HepG2 (cell line): ENCODE results near the gene USB1. TPM values are rescaled to one million over a fixed set of nuclear protein-coding genes. Genes with fewer than 3 reads are reported as not detected.
A peak's percentile ranks its signal among the peaks of the same experiment; 100 is the strongest.

ENCODE experiments used
- ATAC-seq: fragments of 200-7000 bp; cut with Tn5 transposase; 3 replicates; pipeline ENCODE4 v1.9.1; 2020; ENCODE audit warnings: mild to moderate bottlenecking, moderate library complexity
- BruUV-seq: library from RNA; stranded (reverse); fragments of 400-500 nt; replicated peaks from 2 replicates; lab custom pipeline; 2021; lab: Mats Ljungman, UMichigan
- CTCF ChIA-PET: fragments of 300-600 bp; formaldehyde crosslinking; extraction: SDS; loops from one replicate; lab custom pipeline; 2021; ENCODE audit warnings: low total read pairs, inconsistent platforms, low intra/inter-chr PET ratio; lab: Yijun Ruan, JAX
- POLR2A ChIA-PET: fragments of 350-600 bp; sonication (Branson Sonifier 250); formaldehyde crosslinking; loops from one replicate; lab custom pipeline; 2020; ENCODE audit warnings: antibody characterized with exemption, inconsistent platforms; lab: Yijun Ruan, JAX
- DNase-seq: peaks from one replicate; pipeline ENCODE4 v3.0.0-alpha.2; 2015; ENCODE audit warnings: low spot score
- FAIRE-seq: peaks from 3 replicates; lab custom pipeline; 2011; peaks lifted over from hg19 to GRCh38; lab: Jason Lieb, UNC
- H2AFZ ChIP-seq: one replicate; pipeline ENCODE4 v1.6.1; 2011; ENCODE audit warnings: low read length, inconsistent platforms
- H3K27ac ChIP-seq: fragments of 300-600 bp; 3 replicates; pipeline ENCODE4 v1.8.0; 2011; ENCODE audit warnings: mixed run types, mild to moderate bottlenecking, mixed read lengths, low read length, inconsistent platforms; ENCODE audit not compliant: insufficient read depth; ENCODE audit errors: extremely low read length
- H3K27me3 ChIP-seq, 2 experiments: fragments of 200-600 bp in 1 of 2; 2 replicates in 1 of 2; 3 replicates in 1 of 2; pipeline versions ENCODE4 v1.6.0 to v1.8.0; 2011; ENCODE audit warnings: low read length in 2 of 2, mild to moderate bottlenecking in 2 of 2, moderate library complexity in 2 of 2, inconsistent platforms in 1 of 2; ENCODE audit not compliant: insufficient read depth in 2 of 2, control insufficient read depth in 1 of 2
- H3K36me3 ChIP-seq, 2 experiments: fragments of 200-600 bp in 1 of 2; replicated peaks in 1 of 2; 2 replicates in 1 of 2; 3 replicates in 1 of 2; pipeline versions ENCODE4 v1.5.1 to v1.8.0; 2011; ENCODE audit warnings: low read length in 2 of 2, inconsistent platforms in 1 of 2; ENCODE audit not compliant: insufficient read depth in 2 of 2, control insufficient read depth in 1 of 2
- H3K4me1 ChIP-seq: 2 replicates; pipeline ENCODE4 v1.5.1; 2012; ENCODE audit warnings: low read length, inconsistent platforms; ENCODE audit not compliant: insufficient read depth
- H3K4me2 ChIP-seq: 2 replicates; pipeline ENCODE4 v1.6.0; 2011; ENCODE audit warnings: low read depth, low read length, inconsistent platforms
- H3K4me3 ChIP-seq, 3 experiments: fragments of 200-600 bp in 1 of 3; sonication (generic), shearing (Covaris generic) in 1 of 3; replicated peaks in 1 of 3; 2 replicates each; pipeline ENCODE4 v1.5.1; 2011 to 2016; ENCODE audit warnings: low read length in 3 of 3, inconsistent platforms in 2 of 3, low read depth in 2 of 3, mild to moderate bottlenecking in 2 of 3, control low read depth in 1 of 3, mixed read lengths in 1 of 3; ENCODE audit not compliant: insufficient read depth in 1 of 3
- H3K79me2 ChIP-seq: one replicate; pipeline ENCODE4 v1.6.1; 2011; ENCODE audit warnings: low read length, inconsistent platforms; ENCODE audit not compliant: insufficient read depth
- H3K9ac ChIP-seq: 2 replicates; pipeline ENCODE4 v1.6.0; 2011; ENCODE audit warnings: mild to moderate bottlenecking, low read depth, low read length, inconsistent platforms; ENCODE audit not compliant: insufficient read depth
- H3K9me3 ChIP-seq: 2 replicates; pipeline ENCODE4 v1.5.1; 2012; ENCODE audit warnings: mild to moderate bottlenecking, low read length
- H4K20me1 ChIP-seq: 2 replicates; pipeline ENCODE4 v1.6.0; 2011; ENCODE audit warnings: inconsistent platforms, mild to moderate bottlenecking, low read length, moderate library complexity; ENCODE audit not compliant: insufficient read depth
- KMT2B ChIP-seq: IDR thresholded peaks from 2 replicates; pipeline ENCODE4 v1.6.1; 2016; ENCODE audit warnings: missing genetic modification reagents, missing compliant biosample characterization
- PHF21A ChIP-seq: sonication (generic); formaldehyde crosslinking; IDR thresholded peaks from 2 replicates; pipeline ENCODE4 v1.5.0; 2020; ENCODE audit warnings: mild to moderate bottlenecking, missing genetic modification reagents
- POLR2G ChIP-seq: fragments of 200-400 bp; formaldehyde crosslinking; IDR thresholded peaks from 2 replicates; pipeline ENCODE4 v1.6.1; 2018; ENCODE audit warnings: mild to moderate bottlenecking, low read depth, low read length, moderate library complexity
- SKI ChIP-seq: fragments of 450-650 bp; IDR thresholded peaks from one replicate; pipeline ENCODE4 v1.6.1; 2018; ENCODE audit warnings: mild to moderate bottlenecking; ENCODE audit not compliant: partially characterized antibody
- ZNF687 ChIP-seq: sonication (generic); formaldehyde crosslinking; IDR thresholded peaks from 2 replicates; pipeline ENCODE4 v1.5.1; 2020; ENCODE audit warnings: mild to moderate bottlenecking, missing genetic modification reagents, moderate library complexity
- ZZZ3 ChIP-seq: sonication (generic); formaldehyde crosslinking; IDR thresholded peaks from 2 replicates; pipeline ENCODE4 v1.4.0; 2020; ENCODE audit warnings: missing genetic modification reagents, mild to moderate bottlenecking, borderline replicate concordance
- WGBS: methylation state at CpG from one replicate; pipeline ENCODE4 v1.1.6; 2017; ENCODE audit warnings: low lambda C conversion rate; 5-methylcytosine and 5-hydroxymethylcytosine counted together
- in situ Hi-C: cut with HindIII; loops from 2 replicates; pipeline ENCODE4 v1.10.0; 2017; ENCODE audit warnings: low pct_unique_long_range_greater_than_20kb; ENCODE audit not compliant: extremely low pct_ligation_motif_present
- intact Hi-C: fragments of 100-400 bp; cut with micrococcal nuclease; formaldehyde crosslinking; loops from one replicate; pipeline ENCODE4 v1.10.0; 2022; ENCODE audit not compliant: unreplicated experiment
- polyA plus RNA-seq, 8 experiments: library from polyadenylated mRNA; depleted of rRNA in 3 of 8; stranded (reverse) in 7 of 8; unstranded in 1 of 8; fragments of >200 nt; fragmentation: Illumina TruSeq in 4 of 8; extraction: Trizol in 4 of 8; gene quantifications; 2 replicates each; pipeline versions ENCODE4 v1.2.1 to v1.2.3, GENCODE V29; 2011 to 2016; ENCODE audit warnings: low read depth in 4 of 8, missing spikeins in 1 of 8, mixed read lengths in 1 of 8; ENCODE audit not compliant: insufficient read depth in 1 of 8
- total RNA-seq, 5 experiments: library from RNA; depleted of rRNA; stranded (reverse); fragments of >200 nt; fragmentation: Illumina TruSeq; extraction: Trizol; gene quantifications; 2 replicates each; pipeline ENCODE4 v1.2.3, GENCODE V29; 2016; ENCODE audit warnings: low read depth in 1 of 5
- TF ChIP-seq, protein P1 (sequence below): sonication (generic); formaldehyde crosslinking; IDR thresholded peaks from 2 replicates; pipeline ENCODE4 v1.4.0; 2020; ENCODE audit warnings: missing genetic modification reagents
- TF ChIP-seq, protein P2 (sequence below): sonication (generic); formaldehyde crosslinking; IDR thresholded peaks from 2 replicates; pipeline ENCODE4 v1.4.0; 2020; ENCODE audit warnings: missing genetic modification reagents

USB1 gene
- total and polyA plus RNA-seq, 2 of the 13 experiments (the other 11 are each of a cell fraction or from before 2014, with no cell fraction given), result 16.7 to 65.4 TPM

DNA sequence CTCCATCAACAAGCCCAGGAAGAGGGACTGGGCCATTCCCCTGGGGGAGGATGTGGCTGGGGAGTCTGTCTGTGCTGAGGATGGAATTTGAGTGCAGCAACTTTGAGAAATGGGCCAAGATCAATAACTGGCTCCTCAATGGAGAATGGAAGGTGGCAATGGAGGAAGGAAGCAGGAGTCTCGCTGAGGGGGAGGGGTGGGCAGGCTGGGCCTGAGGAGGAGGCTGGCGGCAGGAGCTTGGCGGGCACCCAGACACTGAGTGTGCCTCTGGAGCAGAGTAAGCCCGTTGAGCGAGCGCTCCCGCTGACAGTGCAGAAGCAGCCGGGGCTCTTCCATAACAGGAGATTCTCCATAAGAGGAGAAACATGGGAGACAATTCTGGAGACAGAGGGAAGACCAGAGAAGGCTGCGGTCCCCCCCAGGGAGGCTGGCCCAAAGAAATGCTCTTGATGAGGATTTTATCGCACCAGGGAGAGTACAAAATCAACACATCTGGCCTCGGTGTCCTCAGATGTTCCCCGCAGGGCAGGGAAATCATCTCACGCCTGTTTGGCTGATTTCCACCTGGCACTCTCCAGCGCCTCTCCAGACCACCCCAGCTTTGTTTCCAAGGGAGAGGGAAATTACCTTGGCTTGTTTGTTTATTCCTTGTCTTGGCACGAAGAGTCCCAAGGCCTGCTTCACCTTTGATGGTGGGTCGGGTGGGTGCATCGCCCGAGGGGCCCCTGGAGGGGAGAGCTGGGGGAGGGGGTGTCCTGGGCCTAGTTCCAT, 21.6 kb downstream of the USB1 start:
- Histone ChIP-seq H3K4me2 (peak overlapping the region; percentile 22), H3K27me3 (no peaks in the 10 kb centered on the region), H3K9ac (peak overlapping the region; percentile 39), H4K20me1 (peaks cover under 1% of the 10 kb centered on the region; the same call in 1 of the 2 replicates), H3K79me2 (peaks cover 19% of the 10 kb centered on the region), H2AFZ (no peak overlapping the region), H3K27ac (no peak overlapping the region), H3K4me3 (no peak overlapping the region), H3K4me1 (peaks cover 35% of the 10 kb centered on the region), H3K36me3 (peaks cover 4 to 11% of the 10 kb centered on the region in 2 experiments; a peak in 4 of 5 replicates), H3K9me3 (no peaks in the 10 kb centered on the region)
- BruUV-seq, result no TSS peak
- DNase-seq, result no peak
- ChIA-PET POLR2A (interaction anchor here (1.0 to 5.9 kb wide), 6 partner anchors 10 to 141 kb away, joined by 3 to 101 read pairs (median 18); partner anchors contain the start of genes CFAP20, USB1 and ZNF319), CTCF (no interaction called here)
- in situ Hi-C loops (loop anchor here (5.0 kb wide), 1 partner anchor 105 kb away; the partner anchor contains the start of gene CFAP20), intact Hi-C loops (loop anchor here (5.0 to 10.0 kb wide), 3 partner anchors 172 to 465 kb away; partner anchors contain the start of gene CSNK2A2)
- no peak for FAIRE-seq
- ATAC-seq, result no peak
- WGBS, result 43% methylated on average over 18 of the region's 18 CpGs
- 0 out of 2 replicates have a peak, but pooled peaks have one; percentile 12 for TF ChIP-seq POLR2G
- TF ChIP-seq KMT2B (CRISPR knock-in tag), result no peak
- TF ChIP-seq, protein P1, sequence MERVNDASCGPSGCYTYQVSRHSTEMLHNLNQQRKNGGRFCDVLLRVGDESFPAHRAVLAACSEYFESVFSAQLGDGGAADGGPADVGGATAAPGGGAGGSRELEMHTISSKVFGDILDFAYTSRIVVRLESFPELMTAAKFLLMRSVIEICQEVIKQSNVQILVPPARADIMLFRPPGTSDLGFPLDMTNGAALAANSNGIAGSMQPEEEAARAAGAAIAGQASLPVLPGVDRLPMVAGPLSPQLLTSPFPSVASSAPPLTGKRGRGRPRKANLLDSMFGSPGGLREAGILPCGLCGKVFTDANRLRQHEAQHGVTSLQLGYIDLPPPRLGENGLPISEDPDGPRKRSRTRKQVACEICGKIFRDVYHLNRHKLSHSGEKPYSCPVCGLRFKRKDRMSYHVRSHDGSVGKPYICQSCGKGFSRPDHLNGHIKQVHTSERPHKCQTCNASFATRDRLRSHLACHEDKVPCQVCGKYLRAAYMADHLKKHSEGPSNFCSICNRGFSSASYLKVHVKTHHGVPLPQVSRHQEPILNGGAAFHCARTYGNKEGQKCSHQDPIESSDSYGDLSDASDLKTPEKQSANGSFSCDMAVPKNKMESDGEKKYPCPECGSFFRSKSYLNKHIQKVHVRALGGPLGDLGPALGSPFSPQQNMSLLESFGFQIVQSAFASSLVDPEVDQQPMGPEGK, result peak; percentile 37
- TF ChIP-seq SKI, result no peak
- TF ChIP-seq PHF21A, result peak; percentile 23; the same call in 1 of the 2 replicates
- no peak for TF ChIP-seq ZZZ3 (CRISPR knock-in tag)
- TF ChIP-seq, protein P2, sequence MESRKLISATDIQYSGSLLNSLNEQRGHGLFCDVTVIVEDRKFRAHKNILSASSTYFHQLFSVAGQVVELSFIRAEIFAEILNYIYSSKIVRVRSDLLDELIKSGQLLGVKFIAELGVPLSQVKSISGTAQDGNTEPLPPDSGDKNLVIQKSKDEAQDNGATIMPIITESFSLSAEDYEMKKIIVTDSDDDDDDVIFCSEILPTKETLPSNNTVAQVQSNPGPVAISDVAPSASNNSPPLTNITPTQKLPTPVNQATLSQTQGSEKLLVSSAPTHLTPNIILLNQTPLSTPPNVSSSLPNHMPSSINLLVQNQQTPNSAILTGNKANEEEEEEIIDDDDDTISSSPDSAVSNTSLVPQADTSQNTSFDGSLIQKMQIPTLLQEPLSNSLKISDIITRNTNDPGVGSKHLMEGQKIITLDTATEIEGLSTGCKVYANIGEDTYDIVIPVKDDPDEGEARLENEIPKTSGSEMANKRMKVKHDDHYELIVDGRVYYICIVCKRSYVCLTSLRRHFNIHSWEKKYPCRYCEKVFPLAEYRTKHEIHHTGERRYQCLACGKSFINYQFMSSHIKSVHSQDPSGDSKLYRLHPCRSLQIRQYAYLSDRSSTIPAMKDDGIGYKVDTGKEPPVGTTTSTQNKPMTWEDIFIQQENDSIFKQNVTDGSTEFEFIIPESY, result peak; percentile 83
- peak; percentile 28; the same call in 1 of the 2 replicates for TF ChIP-seq ZNF687 (CRISPR knock-in tag)
